ENCODE data around the gene ACTL10.

DNA sequence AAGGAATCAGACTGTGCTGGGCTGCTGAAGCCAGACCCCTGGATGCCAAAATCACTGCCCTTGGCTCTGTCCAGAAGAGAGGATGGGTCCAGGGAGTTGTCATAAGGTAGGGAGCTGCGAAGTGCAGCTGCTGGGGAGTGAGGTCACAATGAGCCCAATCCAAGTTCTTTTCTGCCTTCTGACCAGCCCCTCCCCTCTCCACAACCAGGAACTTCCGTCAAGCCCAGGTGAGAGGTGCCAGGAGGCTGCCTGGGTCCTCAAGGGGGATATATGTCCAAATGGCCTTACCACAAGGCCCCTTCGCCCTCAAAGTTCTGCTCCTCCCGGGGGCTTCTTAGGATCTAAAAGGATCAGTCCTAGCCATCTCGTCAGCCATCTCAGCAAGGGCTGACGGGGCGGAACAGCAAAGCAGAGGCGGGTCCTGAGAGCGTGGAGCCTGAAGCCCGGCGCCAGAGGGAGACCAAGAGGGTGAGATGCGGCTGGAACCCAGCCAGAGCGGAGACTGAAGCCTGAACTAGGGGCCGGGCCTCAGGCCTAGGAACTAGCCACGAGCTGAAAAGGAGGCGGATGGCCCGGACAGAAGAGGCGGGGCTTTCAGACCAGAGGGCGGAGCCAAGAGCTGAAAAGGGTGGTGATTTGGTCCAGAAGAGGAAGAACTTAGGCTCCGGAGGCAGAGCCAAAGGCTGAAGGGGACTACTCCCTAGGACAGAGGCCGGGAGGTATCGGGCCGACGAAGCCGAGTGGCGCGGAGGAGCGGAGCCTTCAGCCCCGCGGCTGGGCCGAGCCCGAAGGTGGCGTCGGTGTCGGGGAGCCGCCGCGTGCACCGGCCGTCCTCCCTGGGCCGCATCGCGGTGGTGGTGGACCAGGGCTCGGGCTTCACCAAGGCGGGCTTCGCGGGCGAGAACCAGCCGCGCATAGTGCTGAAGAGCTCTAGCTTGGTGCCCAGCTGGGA, at the start of gene ACTL10:
- TF ChIP-seq, protein P1, sequence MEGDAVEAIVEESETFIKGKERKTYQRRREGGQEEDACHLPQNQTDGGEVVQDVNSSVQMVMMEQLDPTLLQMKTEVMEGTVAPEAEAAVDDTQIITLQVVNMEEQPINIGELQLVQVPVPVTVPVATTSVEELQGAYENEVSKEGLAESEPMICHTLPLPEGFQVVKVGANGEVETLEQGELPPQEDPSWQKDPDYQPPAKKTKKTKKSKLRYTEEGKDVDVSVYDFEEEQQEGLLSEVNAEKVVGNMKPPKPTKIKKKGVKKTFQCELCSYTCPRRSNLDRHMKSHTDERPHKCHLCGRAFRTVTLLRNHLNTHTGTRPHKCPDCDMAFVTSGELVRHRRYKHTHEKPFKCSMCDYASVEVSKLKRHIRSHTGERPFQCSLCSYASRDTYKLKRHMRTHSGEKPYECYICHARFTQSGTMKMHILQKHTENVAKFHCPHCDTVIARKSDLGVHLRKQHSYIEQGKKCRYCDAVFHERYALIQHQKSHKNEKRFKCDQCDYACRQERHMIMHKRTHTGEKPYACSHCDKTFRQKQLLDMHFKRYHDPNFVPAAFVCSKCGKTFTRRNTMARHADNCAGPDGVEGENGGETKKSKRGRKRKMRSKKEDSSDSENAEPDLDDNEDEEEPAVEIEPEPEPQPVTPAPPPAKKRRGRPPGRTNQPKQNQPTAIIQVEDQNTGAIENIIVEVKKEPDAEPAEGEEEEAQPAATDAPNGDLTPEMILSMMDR (IDR thresholded peaks at IDR 0.05), result no peak
- no peak for TF ChIP-seq EZH2 (IDR thresholded peaks at IDR 0.05; ENCODE audit: borderline replicate concordance, insufficient read depth, low read depth, low read length, poor library complexity, severe bottlenecking)
